GM12865 (cell line): ENCODE results near the gene ABCC9.

ENCODE experiments used
- DNase-seq: peaks from one replicate; pipeline ENCODE4 v3.0.0; 2010; ENCODE audit warnings: low read depth
- H3K4me3 ChIP-seq: 2 replicates; pipeline ENCODE4 v1.5.1; 2011; ENCODE audit warnings: mild to moderate bottlenecking, low read depth, low read length, control low read depth
- CTCF ChIP-seq: IDR thresholded peaks from 2 replicates; pipeline ENCODE4 v1.5.1; 2011; ENCODE audit warnings: low read length, control low read depth, low read depth, inconsistent platforms; ENCODE audit not compliant: insufficient read depth; ENCODE audit errors: missing control alignments

Gene ABCC9

GRCh38 chr12:21860534-21860933 lies 80.7 kb downstream of the ABCC9 start:
- no peak for TF ChIP-seq CTCF
- DNase-seq, result no peak
- H3K4me3 ChIP-seq, result no peak overlapping the region

GRCh38 chr12:21860128-21860527 lies 81.1 kb downstream of the ABCC9 start:
- DNase-seq, result no peak
- TF ChIP-seq CTCF, result no peak
- H3K4me3 ChIP-seq, result no peak overlapping the region

GRCh38 chr12:21852251-21852650 lies 89.0 kb downstream of the ABCC9 start:
- DNase-seq, result no peak
- TF ChIP-seq CTCF, result no peak
- H3K4me3 ChIP-seq, result no peak overlapping the region

GRCh38 chr12:21851151-21851550 lies 90.1 kb downstream of the ABCC9 start:
- no peak for DNase-seq
- H3K4me3 ChIP-seq, result no peak overlapping the region
- TF ChIP-seq CTCF, result no peak

GRCh38 chr12:21850419-21850818 lies 90.8 kb downstream of the ABCC9 start:
- H3K4me3 ChIP-seq, result no peak overlapping the region
- TF ChIP-seq CTCF, result no peak
- DNase-seq, result no peak

GRCh38 chr12:21849878-21850277 lies 91.3 kb downstream of the ABCC9 start:
- H3K4me3 ChIP-seq, result no peak overlapping the region
- no peak for DNase-seq
- TF ChIP-seq CTCF, result no peak

GRCh38 chr12:21848192-21848591 lies 93.0 kb downstream of the ABCC9 start:
- H3K4me3 ChIP-seq, result no peak overlapping the region
- DNase-seq, result no peak

More at GRCh38 chr12:21848192-21848591, 93.0 kb downstream of the ABCC9 start:
- TF ChIP-seq CTCF, result no peak
